GM21737 (cell line): ENCODE measurements around the gene RASGRP1.

Experiments used
- ATAC-seq: cut with Tn5 transposase; IDR thresholded peaks from one replicate; pipeline ENCODE4 v1.9.1; 2021; ENCODE audit warnings: mild to moderate bottlenecking, moderate library complexity; ENCODE audit not compliant: unreplicated experiment

RASGRP1 gene

GRCh38 chr15:38538328-38539007, 26.1 kb downstream of the RASGRP1 start:
- ATAC-seq = no peak

DNA sequence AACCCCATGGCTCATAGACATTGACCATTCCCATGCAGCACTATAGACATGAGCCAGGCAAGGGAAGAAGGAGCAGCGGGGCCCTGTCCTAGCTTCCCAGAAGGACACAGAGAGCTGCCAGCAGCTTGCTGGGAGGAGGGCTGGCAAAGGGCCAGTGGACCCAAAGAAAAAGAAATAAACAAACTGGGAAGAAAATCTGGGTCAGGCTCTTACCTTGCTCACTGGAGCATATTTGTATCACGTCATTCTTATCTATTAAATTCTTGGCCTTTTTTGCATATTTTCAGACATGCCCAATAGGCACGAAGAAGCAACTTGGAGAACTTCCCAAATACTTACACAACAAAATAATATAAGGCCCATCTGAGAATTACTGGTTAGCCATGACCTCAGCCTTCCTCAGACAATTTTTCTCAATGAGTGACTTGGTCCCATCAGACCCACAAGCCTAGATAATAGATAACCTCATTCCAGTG, 28.4 kb downstream of the RASGRP1 start:
- ATAC-seq = no peak

- no peak for ATAC-seq
Measured at GRCh38 chr15:38535491-38536200, 29.0 kb downstream of the RASGRP1 start.

DNA sequence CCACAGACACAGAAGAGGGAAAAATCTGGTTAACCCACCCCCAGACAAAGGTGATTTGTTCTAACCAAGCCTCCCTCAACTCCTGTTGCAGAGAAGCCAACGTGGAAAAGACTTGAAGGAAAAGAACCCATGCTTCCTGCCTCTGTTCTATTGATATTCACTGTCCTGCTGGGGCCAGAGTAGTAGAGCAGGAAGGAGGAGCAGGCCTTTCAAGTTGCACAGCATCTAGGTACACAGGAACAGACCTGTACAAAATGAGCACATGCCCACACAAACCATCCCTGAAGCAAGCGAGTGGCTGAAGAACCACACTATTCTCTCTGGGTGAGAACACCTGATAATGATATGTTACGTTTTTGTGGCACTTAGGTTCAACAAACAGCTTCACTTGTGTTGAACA, 29.9 kb downstream of the RASGRP1 start:
- ATAC-seq = no peak

GRCh38 chr15:38533926-38534325, 30.7 kb downstream of the RASGRP1 start:
- no peak for ATAC-seq

GRCh38 chr15:38533416-38533915, 31.1 kb downstream of the RASGRP1 start:
- ATAC-seq = no peak

GRCh38 chr15:38532728-38533127, 31.9 kb downstream of the RASGRP1 start:
- no peak for ATAC-seq

DNA sequence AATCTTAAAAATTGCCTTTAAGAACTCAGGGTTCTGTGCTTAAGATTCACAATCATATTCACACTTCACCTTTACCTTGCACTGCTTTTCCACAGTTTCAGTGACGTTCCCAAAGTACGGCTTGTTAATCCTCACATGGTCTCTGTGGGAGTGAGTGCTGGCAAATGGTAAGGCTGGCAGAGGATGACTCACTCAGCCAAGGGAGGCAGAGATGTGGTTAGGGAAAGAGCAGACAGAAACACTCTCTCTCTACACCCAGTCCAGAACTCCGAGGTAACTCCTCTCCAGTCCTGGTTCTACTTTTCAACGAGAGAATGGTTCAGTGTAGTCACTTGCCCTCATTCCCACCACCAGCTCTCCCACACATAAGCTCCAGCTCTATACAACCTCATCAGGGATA, 33.1 kb downstream of the RASGRP1 start:
- ATAC-seq = no peak

- no peak for ATAC-seq
Measured at GRCh38 chr15:38530113-38530512, 34.5 kb downstream of the RASGRP1 start.

- no peak for ATAC-seq
Measured at GRCh38 chr15:38528294-38528693, 36.3 kb downstream of the RASGRP1 start.

- ATAC-seq = no peak
Measured at GRCh38 chr15:38526158-38526557, 38.5 kb downstream of the RASGRP1 start.

- no peak for ATAC-seq
Measured at GRCh38 chr15:38525489-38525888, 39.1 kb downstream of the RASGRP1 start.

GRCh38 chr15:38524156-38524555, 40.5 kb downstream of the RASGRP1 start:
- no peak for ATAC-seq

- ATAC-seq = no peak
Measured at GRCh38 chr15:38522922-38523321, 41.7 kb downstream of the RASGRP1 start.

DNA sequence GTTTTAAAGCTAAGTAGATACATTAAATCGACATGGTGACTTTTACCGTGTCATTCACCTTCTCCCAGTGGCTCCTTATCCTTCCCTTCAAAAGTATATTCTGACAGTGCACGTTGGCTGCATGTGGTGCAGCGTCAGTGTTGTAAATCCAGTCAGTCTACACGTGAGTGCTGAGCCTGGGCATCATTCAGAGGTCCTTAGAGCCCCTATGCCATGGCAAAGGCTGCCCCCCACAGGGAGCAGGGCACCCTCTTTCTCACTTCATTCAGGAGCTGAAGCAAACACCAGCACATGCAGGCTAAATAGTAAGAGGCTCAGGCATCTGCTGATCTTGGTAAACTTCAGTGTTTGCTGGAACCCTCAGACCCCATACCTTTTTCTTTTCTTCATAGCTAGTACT, 43.3 kb downstream of the RASGRP1 start:
- no peak for ATAC-seq

- ATAC-seq = no peak
Measured at GRCh38 chr15:38520035-38520434, 44.6 kb downstream of the RASGRP1 start.

DNA sequence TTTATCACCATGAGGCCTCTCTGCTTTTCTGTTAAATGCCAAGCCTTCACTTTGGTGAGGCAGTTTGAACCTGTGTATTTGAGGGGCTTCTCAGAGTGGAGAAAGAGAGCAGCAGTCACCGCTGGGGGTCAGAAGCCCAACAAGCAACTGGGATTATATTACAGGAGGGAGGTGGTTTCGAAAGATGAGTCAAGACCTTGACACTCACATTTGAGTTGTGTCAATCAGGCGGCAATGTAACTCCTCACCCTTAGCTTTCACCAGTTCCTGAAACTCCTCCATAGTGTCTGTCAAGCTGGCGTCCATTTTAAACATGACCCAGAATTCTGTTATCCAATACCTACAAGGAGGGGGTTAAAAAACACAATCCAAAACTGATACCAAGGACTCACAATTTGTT, 46.5 kb downstream of the RASGRP1 start:
- no peak for ATAC-seq

DNA sequence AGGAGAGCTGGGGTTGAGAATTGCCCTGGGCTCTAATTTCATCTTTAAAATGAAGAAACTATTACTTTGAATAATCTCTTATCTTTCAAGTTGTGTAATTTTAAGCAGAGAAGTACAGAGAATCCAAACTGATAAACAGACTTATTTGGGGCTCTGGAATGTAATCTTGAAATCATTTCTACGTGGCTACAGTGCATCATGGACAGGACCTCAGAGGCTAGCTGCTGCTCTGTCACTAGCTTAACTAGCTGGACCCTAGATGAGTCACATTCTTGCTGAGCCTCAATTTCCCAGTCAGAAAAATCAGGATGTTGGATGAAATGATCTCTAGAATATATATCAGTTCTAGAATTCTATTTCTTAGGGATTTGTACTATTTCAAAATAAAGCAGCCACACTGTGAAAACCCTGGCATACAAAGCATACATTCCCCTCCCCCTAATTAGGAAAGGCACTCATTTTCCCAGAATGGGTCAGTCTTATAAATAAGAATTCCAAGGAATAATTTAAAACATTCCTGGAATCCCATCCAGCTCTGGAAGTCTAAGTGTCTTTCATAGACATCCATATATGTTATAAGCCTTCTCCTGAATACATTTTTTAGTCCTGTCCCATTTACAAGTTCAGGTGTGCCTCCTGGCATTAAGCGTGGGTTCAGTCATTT, 47.2 kb downstream of the RASGRP1 start:
- ATAC-seq = no peak

DNA sequence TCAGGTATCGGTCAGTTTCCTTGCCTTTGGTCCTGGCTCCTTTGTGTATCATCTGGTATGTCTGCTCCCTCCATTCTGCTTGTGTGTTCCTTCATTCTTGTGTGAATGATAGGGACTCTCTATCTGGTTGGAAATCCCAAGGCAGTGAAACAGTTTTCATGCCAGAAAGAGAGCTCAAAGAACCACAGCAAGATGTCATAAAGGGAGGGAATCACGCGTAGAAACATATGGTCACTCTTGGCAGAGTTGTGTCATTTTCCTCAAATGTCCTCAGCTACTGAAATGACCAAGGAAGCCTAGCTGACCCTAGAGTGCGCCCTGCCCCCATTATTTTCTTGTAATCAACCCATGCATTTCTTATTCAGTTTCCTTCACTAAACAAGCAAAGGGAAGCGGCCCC, 48.0 kb downstream of the RASGRP1 start:
- no peak for ATAC-seq

DNA sequence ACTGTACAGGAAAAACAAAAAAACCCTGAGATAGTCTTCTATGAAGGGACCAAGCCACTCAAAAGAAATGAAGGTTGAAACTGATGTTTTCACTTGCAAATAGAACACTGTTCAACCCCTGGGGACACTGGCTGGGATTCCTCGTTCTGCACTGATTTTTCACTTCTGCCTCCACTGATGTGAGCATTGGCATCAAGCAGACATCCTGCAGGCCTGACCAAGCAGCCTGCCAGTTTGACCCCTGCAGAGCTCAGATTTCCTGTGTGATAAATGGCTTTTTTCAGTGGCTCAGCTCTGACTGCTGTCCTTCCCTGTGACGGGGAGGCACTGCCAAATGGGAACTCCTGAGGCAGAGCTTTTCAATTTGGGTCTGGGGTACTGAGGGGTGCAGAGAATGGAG, 50.0 kb downstream of the RASGRP1 start:
- peak; percentile 86 for ATAC-seq

DNA sequence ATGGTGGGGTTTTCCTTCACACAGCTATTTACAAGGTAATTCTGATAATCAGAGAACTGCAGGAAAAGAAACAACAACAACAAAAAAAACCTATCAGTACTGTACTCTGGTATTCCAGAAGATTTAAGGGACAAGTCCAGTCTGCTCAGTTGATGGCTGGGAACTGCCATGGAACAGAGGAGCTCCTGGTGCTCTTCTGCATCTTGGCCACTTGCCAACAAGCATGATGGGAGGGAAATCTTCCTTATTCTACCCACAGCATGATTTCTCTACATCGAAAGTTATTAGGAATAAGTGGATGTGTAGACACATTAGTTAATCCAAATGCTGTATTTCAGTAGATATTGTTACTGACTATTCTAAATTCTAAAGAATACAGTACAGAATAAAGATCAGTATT, 51.7 kb downstream of the RASGRP1 start:
- ATAC-seq = no peak

DNA sequence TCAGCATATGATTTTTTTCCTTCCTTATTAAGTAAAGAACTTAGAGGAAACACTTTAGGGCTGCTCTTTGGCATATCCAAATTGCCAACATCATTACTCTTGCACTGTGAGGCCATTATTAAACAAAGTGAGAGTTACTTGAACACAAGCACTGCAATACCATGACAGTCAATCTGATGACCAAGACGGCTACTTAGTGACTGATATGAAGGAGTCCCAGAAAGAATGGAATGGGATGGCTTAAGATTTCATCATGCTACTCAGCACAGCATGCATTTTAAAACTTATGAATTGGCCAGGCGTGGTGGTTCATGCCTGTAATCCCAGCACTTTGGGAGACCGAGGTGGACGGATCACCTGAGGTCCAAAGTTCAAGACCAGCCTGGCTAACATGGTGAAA, 55.5 kb downstream of the RASGRP1 start:
- no peak for ATAC-seq
